ENCODE results near the gene KCNMB4.

- TF ChIP-seq CTCF (IDR thresholded peaks at IDR 0.05) (no peak), POLR2A (IDR thresholded peaks at IDR 0.05) (no peak), POLR2AphosphoS5 (IDR thresholded peaks at IDR 0.05) (no peak)
Measured at GRCh38 chr12:70408004-70408790, 42.1 kb downstream of the KCNMB4 start.
